Measurements from ENCODE around the gene TOR4A. TPM values are rescaled to one million over a fixed set of nuclear protein-coding genes. Genes with fewer than 3 reads are reported as not detected.

The TOR4A gene
- total and polyA plus RNA-seq, 2 experiments from 2014 or later = 2.0 to 19.0 TPM

- Histone ChIP-seq H3F3A (replicated peaks; ENCODE audit: low read depth) (0 out of 2 replicates have a peak, but pooled peaks cover 2% of the 10 kb centered on the region), H3K36me3 (ENCODE audit: insufficient read depth) (peaks cover 6% of the 10 kb centered on the region; the same call in 1 of the 2 replicates), H3K27ac (ENCODE audit: low read depth) (peak overlapping the region; percentile 55; the same call in 1 of the 2 replicates), H3K27me3 (ENCODE audit: insufficient read depth) (no peaks in the 10 kb centered on the region), H4K20me1 (replicated peaks; ENCODE audit: insufficient read depth) (0 out of 2 replicates have a peak, but pooled peaks cover 5% of the 10 kb centered on the region), H3K4me3 (no peak overlapping the region), H2AFZ (no peak overlapping the region), H3K4me2 (no peak overlapping the region), H3K4me1 (ENCODE audit: insufficient read depth) (peaks cover 12% of the 10 kb centered on the region), H3K79me2 (replicated peaks; ENCODE audit: insufficient read depth) (no peaks in the 10 kb centered on the region), H3K9me2 (ENCODE audit: insufficient read depth) (no peaks in the 10 kb centered on the region)
- ATAC-seq (no peak), DNase-seq (ENCODE audit: low spot score) (no peak)
- TF ChIP-seq, protein P1, sequence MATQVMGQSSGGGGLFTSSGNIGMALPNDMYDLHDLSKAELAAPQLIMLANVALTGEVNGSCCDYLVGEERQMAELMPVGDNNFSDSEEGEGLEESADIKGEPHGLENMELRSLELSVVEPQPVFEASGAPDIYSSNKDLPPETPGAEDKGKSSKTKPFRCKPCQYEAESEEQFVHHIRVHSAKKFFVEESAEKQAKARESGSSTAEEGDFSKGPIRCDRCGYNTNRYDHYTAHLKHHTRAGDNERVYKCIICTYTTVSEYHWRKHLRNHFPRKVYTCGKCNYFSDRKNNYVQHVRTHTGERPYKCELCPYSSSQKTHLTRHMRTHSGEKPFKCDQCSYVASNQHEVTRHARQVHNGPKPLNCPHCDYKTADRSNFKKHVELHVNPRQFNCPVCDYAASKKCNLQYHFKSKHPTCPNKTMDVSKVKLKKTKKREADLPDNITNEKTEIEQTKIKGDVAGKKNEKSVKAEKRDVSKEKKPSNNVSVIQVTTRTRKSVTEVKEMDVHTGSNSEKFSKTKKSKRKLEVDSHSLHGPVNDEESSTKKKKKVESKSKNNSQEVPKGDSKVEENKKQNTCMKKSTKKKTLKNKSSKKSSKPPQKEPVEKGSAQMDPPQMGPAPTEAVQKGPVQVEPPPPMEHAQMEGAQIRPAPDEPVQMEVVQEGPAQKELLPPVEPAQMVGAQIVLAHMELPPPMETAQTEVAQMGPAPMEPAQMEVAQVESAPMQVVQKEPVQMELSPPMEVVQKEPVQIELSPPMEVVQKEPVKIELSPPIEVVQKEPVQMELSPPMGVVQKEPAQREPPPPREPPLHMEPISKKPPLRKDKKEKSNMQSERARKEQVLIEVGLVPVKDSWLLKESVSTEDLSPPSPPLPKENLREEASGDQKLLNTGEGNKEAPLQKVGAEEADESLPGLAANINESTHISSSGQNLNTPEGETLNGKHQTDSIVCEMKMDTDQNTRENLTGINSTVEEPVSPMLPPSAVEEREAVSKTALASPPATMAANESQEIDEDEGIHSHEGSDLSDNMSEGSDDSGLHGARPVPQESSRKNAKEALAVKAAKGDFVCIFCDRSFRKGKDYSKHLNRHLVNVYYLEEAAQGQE (IDR thresholded peaks at IDR 0.05; ENCODE audit: unreplicated experiment) = no peak
- no peak for TF ChIP-seq EZH2phosphoT487 (IDR thresholded peaks at IDR 0.05; ENCODE audit: unreplicated experiment)
- no peak for TF ChIP-seq POLR2AphosphoS5 (IDR thresholded peaks at IDR 0.05; ENCODE audit: low read depth)
- TF ChIP-seq ZNF114 (CRISPR knock-in tag; IDR thresholded peaks at IDR 0.05) = no peak
- no peak for TF ChIP-seq JUNB (IDR thresholded peaks at IDR 0.05; ENCODE audit: unreplicated experiment)
- no peak for TF ChIP-seq CREB1 (CRISPR knock-in tag; IDR thresholded peaks at IDR 0.05; ENCODE audit: low read depth)
- no peak for TF ChIP-seq ZNF462 (CRISPR knock-in tag; IDR thresholded peaks at IDR 0.05)
- TF ChIP-seq ZNF331 (CRISPR knock-in tag; IDR thresholded peaks at IDR 0.05; ENCODE audit: low read depth) = no peak
- TF ChIP-seq STAT1 (IDR thresholded peaks at IDR 0.05; ENCODE audit: unreplicated experiment) = no peak
- TF ChIP-seq, protein P2, sequence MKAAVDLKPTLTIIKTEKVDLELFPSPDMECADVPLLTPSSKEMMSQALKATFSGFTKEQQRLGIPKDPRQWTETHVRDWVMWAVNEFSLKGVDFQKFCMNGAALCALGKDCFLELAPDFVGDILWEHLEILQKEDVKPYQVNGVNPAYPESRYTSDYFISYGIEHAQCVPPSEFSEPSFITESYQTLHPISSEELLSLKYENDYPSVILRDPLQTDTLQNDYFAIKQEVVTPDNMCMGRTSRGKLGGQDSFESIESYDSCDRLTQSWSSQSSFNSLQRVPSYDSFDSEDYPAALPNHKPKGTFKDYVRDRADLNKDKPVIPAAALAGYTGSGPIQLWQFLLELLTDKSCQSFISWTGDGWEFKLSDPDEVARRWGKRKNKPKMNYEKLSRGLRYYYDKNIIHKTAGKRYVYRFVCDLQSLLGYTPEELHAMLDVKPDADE (IDR thresholded peaks at IDR 0.05) = no peak
- TF ChIP-seq CTCF (conservative IDR thresholded peaks at IDR 0.05; ENCODE audit: low read depth in 2 of 2) = no peak
- no peak for TF ChIP-seq EZH2 (IDR thresholded peaks at IDR 0.05; ENCODE audit: low read depth, unreplicated experiment)
- Mint-ChIP-seq H3K9me3 (no peaks in the 10 kb centered on the region; the same call in 2 of the 3 replicates), H3K36me3 (ENCODE audit: low read depth) (peaks cover 25% of the 10 kb centered on the region), H3K4me3 (no peak overlapping the region), H3K4me1 (peaks cover 36% of the 10 kb centered on the region), H3K27ac (peak overlapping the region; percentile 84; the same call in 1 of the 2 replicates), H3K27me3 (ENCODE audit: insufficient read depth, low read depth, poor library complexity) (peaks cover 32% of the 10 kb centered on the region)
Measured at GRCh38 chr9:137273095-137273490, 4.4 kb upstream of the TOR4A start.

Data from GM23338 (cell line).